ENCODE data around the gene LRRC59. TPM values are rescaled to one million over a fixed set of nuclear protein-coding genes. Genes with fewer than 3 reads are reported as not detected.

The LRRC59 gene
- total RNA-seq, 1 experiment from 2014 or later, result 221 TPM

DNA sequence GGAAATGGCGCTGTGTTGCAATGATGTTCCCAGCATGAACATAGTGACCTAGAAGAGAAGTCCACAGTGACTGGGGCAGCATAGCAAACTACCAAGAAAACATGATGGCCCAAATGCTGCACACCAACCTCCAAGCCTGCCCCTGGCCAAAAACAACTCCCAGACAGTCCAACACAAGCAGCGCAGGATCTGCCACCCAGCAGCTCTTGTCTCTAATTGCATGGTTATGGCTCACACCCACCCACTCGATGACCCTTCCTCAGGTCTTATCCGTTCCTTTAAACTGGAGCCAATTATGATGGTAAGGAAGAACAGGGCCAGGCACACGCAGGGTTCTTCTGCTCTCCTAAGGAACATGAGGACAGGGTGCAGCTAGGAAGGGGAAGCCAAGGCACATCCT, 27.3 kb downstream of the LRRC59 start:
- Histone ChIP-seq H3K79me2 (ENCODE audit: insufficient read depth, low read length) (peaks cover 55% of the 10 kb centered on the region), H3K9ac (ENCODE audit: low read length) (no peak overlapping the region), H3K27ac (ENCODE audit: low read depth, low read length) (no peak overlapping the region), H3K4me3 (replicated peaks in 1 of 2; ENCODE audit: low read depth in 1 of 2, low read length in 2 of 2) (no peak overlapping the region), H2AFZ (ENCODE audit: low read depth, low read length, poor library complexity, severe bottlenecking) (no peak overlapping the region), H3K9me3 (ENCODE audit: control insufficient read depth in 1 of 2, insufficient read depth in 1 of 2, low read depth in 1 of 2, low read length in 2 of 2) (no peaks in the 10 kb centered on the region), H3K36me3 (ENCODE audit: control insufficient read depth in 1 of 2, insufficient read depth in 2 of 2, low read length in 2 of 2) (peaks cover 44 to 46% of the 10 kb centered on the region in 2 experiments), H3K4me1 (ENCODE audit: control insufficient read depth in 1 of 2, insufficient read depth in 2 of 2, low read length in 2 of 2) (peaks cover 9 to 16% of the 10 kb centered on the region in 2 experiments), H4K20me1 (ENCODE audit: insufficient read depth) (no peaks in the 10 kb centered on the region), H3K4me2 (ENCODE audit: low read length) (no peak overlapping the region), H3K27me3 (ENCODE audit: insufficient read depth, low read length) (no peaks in the 10 kb centered on the region), H3K9me2 (ENCODE audit: insufficient read depth) (no peaks in the 10 kb centered on the region)
- intact Hi-C loops (cut with micrococcal nuclease), result no loop called here
- DNase-seq (ENCODE audit: low read depth, low spot score), result no peak
- ATAC-seq, result no peak
- ChIA-PET POLR2A (no interaction called here), CTCF (no interaction called here), RAD21 (ENCODE audit: low non-redundant PET in 1 of 2, low total read pairs in 2 of 2, uncharacterized antibody in 2 of 2, unreplicated experiment in 2 of 2) (no interaction called here)
- BruUV-seq (replicated peaks), result no TSS peak
- TF ChIP-seq ATF3 (IDR thresholded peaks at IDR 0.05) (no peak), ZBTB33 (IDR thresholded peaks at IDR 0.05; ENCODE audit: extremely low read depth, insufficient replicate concordance, low read length) (no peak), EGR1 (IDR thresholded peaks at IDR 0.05; ENCODE audit: low read depth) (no peak), SP1 (IDR thresholded peaks at IDR 0.05; ENCODE audit: low read depth) (no peak), REST (IDR thresholded peaks at IDR 0.05; ENCODE audit: low read depth) (no peak), SIN3A (IDR thresholded peaks at IDR 0.05; ENCODE audit: low read depth) (no peak), RAD21 (IDR thresholded peaks at IDR 0.05; ENCODE audit: low read depth) (no peak), FOSL1 (IDR thresholded peaks at IDR 0.05; ENCODE audit: low read depth) (no peak), ZNF274 (IDR thresholded peaks at IDR 0.05; ENCODE audit: low read depth, low read length) (no peak), CBX3 (IDR thresholded peaks at IDR 0.05; ENCODE audit: low read depth) (no peak), YY1 (IDR thresholded peaks at IDR 0.05; ENCODE audit: extremely low read depth, insufficient replicate concordance, low read depth, low read length) (no peak), ZFX (IDR thresholded peaks at IDR 0.05) (no peak), TCF7L2 (IDR thresholded peaks at IDR 0.05; ENCODE audit: borderline replicate concordance, extremely low read depth, insufficient read depth, insufficient read length) (no peak)
